SIG-M5 treated with dmso at 0.1 percent for 504 hours (cell line): ENCODE measurements around the gene SYCE1.
A peak's percentile ranks its signal among the peaks of the same experiment; 100 is the strongest.
"Not testable (repeated sequence)": the region's sequence is repeated elsewhere in the genome, so short reads cannot be mapped to it uniquely, and the experiment has no call there.

Source experiments
- DNase-seq: peaks from one replicate; lab custom pipeline; 2025; ENCODE audit not compliant: unreplicated experiment; lab: John Stamatoyannopoulos, UW

Gene SYCE1, protein sequence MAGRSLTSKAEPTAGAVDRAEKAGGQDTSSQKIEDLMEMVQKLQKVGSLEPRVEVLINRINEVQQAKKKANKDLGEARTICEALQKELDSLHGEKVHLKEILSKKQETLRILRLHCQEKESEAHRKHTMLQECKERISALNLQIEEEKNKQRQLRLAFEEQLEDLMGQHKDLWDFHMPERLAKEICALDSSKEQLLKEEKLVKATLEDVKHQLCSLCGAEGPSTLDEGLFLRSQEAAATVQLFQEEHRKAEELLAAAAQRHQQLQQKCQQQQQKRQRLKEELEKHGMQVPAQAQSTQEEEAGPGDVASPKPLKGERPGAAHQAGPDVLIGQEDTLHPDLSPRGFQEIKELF

DNA sequence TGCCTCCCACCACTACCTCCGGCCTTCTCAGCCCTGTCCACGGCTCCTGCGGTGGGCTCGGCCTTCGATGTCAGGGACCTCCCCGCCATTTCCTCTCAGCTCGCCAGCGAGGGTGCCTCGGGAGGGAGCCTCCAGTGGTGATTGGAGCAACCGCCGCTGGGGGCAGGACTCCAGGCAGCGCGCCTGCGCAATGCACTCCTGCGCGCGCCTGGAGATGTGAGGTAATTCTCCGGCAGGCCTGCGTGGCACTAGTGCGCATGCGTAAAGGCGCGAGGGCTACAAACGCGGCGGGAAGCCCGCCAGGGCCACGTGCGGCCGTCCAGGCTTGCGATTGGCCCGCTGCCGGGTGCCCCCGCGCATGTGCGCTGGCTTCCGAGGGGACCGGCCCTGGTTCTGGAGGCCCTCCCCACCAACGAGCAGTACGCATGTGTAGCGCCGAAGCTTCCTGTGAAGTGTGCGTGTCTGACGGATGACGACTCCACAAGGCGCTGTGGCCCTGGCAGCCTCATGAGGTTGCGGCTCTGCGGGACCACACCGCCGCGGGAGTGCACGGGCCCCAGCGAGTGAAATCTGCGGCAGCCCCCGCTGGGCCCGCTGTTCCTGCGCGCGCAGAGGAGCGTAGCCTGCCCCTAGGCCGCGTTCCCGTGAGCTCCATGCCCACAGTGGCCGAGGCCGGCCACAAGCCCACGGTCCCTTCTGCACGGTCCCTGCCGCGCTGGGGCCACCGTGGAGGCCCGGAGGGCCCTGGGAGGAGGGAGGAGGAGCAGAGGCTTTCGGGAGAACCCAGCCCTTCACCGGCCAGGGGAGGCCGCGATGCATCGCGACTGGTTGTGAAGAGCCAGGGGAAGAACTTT is at the start of gene SYCE1:
Gene SYCE1, minus strand, starts transcription at position 143 of the 854 bp plus-strand sequence. Its CDS starts 54 bp downstream, at position 89.
- DNase-seq = no peak

DNA sequence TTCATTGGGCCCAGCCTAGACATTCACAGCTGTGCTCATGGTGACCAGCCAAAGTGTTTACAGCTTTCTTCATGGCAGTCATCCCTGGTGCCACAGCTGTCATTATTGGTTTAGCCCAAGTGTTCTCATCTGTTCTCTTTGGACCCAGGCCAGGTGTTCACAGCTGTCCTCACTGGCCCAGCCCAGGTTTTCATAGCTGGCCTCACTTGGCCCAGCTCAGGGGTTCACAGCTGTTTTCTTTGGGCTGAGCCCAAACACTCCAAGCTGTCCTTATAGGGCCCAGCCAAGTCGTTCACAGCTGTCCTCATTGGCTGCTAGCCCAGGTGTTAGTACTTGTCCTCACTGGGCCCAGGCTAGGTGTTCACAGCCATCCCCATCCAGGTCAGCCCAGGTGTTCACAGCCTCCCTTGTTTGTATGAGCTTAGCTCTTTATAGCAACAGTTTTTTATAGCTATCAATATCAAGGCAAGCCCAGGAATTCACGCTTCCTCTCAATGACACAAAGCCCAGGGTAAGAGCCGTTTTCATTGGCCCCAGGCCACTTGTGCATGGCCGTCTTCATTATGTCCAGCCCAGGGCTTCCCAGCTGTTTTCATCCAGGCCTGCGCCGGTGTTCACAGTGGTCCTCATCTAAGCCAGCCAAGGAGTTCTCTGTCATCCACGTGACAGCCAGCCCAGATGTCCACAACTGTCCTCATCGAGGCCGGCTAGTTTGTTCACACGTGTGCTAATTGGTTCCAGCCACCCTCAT is 49.6 kb upstream of the SYCE1 start:
- DNase-seq = no peak

DNA sequence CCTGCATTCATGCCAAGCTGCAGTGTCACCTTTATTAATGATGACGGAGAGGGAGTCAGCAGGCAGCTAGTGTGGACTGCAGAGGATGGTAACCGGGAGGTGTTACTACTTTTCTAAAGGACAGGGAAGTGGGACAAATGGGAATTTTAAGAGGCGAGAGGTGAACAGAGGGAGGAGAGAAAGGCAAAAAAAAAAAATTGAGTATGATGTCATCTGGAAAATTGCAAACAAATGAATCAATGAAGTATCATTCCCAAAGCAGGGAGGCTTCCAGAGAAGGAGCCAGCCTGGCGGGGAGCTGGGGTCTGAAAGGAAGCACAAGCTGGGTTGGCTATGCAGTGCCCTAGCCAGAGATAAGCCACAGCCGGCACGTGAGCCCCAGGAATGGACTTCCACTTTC is 48.3 kb upstream of the SYCE1 start:
- no peak for DNase-seq

DNA sequence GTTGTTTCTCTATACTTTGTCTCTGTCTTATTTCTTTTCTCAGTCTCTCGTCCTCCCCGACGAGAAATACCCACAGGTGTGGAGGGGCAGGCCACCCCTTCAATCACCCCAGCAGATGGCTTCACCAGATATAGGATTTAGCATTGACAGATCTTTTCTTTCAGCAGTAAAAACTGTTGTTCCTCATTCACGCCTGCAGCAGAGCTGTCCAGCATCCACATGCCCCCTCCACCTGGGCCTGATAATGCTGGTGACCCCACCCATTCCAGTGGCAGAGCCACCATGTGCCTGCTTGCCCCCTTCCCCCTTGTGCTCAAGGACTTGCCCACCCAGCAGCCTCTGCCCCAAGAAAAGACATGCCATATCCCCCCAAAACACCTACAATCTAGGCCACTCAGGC is 45.7 kb upstream of the SYCE1 start:
- DNase-seq = no peak

DNA sequence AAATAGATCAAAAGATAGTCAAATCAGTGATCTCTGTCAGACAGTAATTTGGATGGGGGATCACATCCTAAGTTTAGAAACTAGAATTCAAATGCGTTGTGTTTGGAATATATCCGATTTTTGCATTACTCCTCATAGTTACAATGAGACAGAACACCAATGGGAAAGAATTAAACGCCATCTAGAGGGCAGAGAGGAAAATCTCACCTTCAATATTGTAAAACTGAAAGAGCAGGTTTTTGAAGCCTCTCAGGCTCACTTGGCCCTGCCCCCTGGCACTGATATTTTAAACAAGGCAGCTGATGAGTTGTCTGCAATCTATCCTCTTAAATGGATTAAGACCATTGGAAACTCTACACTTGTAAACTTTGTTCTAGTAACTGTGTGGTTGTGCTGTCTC is 43.5 kb upstream of the SYCE1 start:
- DNase-seq = peak; percentile 45

DNA sequence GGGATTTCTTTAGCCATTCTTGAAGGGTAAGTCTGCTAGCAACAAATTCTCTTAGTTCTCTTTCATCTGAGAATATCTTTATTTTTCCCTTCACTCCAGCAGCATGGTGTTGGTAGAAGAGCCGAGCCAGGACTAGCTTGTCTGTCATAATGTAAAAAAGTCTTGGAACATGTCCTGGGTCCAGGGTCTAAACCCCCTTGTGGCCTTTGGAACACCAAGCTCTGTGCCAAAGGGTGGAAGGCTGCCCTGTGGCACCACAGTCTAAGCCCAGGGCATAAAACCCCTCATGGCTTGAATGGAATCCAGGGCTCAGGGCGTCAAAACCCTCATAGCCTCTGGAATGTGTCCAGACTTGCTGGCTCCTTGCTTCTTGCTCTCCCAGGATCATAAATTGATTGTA is 38.1 kb upstream of the SYCE1 start:
- not testable (repeated sequence) for DNase-seq

DNA sequence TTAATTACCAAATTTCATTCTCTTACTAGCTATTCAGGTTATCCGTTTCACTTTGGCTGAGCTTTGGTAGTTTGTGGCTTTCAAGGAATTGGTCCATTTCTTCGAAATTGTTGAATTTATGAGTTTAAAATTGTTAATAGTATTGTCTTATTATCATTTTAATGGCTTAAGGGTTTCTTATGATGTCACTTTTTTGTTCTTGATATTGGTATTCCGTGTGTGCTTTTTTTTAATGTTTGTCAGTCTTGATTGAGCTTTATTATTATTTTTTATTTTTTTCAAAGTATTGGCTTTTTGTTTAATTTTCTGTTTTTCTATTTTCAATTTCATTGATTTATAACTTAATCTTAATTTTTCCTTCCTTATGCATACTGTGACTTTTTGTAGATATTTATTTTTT is 35.3 kb upstream of the SYCE1 start:
- no peak for DNase-seq

DNA sequence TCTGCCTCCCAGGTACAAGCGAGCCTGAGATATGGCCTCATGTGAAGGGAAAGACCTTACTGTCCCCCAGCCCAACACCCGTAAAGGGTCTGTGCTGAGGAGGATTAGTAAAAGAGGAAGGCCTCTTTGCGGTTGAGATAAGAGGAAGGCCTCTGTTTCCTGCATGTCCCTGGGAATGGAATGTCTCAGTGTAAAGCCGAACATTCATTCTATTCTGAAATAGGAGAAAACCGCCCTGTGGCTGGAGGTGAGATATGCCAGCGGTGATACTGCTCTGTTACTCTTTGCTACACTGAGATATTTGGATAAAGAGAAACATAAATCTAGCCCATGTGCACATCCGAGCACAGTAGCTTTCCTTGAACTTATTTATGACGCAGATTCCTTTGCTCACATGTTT is 34.5 kb upstream of the SYCE1 start:
- not testable (repeated sequence) for DNase-seq

DNA sequence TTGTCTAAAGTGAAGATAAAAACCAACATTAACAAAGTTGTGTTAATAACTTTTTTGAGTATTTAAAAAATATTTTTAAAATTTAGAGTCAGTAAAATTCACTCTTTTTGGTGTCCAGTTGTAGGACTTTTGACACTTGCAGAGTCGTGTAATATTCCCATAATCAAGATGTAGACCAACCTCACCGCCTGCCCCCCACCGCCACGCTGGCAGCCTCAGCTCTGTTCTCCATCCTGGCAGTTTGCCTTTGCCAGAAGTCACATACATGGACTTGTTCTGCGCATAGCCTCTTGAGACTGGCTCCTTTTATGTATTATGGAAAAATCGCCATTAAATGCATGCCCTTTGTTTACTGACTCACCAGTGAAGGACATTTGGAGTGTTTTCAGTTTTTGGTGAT is 27.3 kb upstream of the SYCE1 start:
- no peak for DNase-seq

DNA sequence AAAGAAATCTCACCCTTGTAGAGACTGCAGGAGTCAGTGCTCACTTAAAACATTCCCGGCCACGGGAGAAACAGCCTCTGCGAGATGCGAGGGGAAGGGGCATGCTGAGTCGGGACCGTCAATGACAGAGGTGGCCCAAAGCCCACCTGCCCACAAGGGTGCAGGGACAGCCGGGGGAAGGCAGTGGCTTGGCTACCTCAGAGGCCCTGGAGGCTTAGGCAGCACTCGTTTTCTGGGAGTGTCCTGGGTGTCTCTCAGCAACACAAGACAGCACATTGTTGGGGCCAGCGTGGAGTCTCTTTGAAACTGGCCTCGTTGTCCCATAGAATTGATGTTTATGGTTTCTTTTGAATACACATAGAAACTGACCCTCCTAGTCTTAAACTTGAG is 25.6 kb upstream of the SYCE1 start:
- no peak for DNase-seq

DNA sequence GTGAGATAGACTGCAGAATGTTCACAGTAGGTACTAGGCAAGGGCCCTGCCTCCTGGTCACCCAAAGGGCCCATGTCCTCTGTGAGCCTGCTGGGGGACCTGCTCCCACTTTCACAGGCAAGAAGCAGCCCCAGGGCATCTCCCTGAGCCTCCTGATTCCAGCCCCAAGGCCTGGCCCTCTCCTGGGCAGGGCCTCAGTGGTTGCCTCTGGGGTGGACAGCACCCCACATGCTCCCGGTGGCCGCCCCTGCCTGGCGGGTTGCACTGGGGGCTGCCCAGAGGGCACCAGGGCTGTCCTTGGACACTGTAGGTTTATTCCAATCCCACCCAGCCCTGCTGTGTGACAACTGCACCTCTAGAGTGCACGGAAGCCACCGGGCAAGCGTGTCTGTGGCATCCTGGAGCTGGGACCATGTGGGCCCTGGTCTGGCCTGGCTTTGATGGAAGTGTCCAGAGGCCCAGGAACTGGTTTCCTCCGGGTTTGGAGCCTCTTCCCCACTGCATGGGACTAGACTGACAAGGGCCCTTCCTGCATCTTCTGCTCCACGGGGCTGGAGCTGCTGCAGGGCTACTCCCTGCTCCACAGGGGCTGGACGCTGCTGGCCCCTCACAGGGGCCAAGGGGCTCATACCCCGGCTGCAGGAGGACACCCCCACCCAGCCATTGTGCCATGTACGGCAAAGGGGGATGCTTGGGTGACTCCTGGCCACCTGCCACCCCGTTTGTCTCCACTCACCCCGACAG is 25.0 kb upstream of the SYCE1 start:
- DNase-seq = no peak

DNA sequence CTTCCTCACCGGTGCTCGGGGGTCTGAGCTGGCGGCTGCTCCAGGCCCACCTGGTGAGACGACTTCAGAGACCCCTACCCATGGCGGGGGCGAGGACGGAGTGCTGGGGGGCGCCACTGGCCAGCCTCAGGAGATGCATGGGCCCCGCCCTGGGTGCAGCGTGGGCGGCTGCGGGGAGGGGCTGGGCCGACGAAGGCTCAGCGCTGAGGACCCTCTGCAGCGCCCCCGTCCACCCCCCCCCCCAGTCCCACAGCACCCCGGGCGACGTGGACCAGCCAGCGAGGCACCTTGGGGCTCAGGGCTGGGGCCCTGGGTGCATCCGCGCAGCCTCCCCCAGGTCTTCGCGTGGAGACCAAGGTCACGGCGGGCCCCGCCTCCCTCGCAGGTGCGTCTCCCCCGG is 11.7 kb upstream of the SYCE1 start:
- DNase-seq = not testable (repeated sequence)

DNA sequence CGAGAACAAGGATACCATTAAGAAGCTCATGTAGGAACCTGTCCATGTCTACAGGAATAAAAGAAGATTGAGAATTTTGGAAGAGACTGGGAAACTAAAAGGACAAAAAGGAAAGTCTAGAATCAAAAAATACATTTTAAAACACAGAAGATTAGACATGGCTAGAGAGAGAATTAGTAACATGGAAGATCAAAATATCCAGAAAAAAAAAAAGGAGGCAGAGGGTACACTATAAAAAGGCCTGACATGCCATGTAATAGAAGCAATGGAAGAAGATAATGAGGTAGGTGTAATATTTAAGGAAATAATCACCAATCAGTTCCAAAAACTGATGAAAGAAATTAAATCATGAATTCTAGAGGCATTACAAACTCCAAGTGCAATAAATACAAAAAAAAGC is 8.1 kb upstream of the SYCE1 start:
- DNase-seq = not testable (repeated sequence)

DNA sequence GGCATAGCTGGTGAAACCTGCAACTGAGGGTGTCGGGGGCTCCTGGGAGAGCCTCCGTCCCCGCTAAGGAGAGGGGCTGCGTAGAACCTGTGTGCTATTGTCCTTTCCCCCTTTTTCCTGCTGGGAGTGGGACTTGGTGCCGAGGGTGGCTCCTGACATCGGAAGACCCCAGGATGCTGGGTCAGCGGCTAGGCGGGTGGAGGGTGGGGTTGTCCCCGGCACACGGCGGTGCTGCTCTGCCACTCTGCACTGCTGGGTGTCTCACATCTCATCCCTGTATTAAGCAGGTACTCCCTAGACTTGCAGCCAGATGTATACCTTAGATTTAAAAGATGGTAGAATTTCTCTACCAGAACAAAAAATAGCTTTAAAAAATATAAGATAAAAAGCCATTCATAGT is 6.7 kb upstream of the SYCE1 start:
- not testable (repeated sequence) for DNase-seq

DNA sequence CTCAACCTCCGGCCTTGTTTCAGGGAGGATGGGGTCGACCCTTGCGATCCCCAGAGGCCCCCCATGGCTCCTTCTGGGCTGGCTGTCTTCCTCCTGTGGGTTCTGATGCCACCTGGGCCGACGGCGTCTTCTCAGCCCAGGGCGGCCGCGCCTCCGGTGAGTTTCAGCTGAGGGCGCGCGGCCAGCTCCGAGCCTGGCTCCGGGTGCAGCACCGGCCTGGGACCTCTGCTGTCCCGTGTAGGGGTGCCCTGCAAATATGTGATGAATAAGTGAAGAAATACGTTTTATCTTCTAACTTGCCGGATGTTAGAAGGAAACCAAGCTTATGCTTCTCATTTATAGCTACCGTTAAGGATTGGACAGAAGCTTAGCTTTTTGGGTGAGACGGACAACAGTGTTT is 4.4 kb upstream of the SYCE1 start:
- DNase-seq = not testable (repeated sequence)

DNA sequence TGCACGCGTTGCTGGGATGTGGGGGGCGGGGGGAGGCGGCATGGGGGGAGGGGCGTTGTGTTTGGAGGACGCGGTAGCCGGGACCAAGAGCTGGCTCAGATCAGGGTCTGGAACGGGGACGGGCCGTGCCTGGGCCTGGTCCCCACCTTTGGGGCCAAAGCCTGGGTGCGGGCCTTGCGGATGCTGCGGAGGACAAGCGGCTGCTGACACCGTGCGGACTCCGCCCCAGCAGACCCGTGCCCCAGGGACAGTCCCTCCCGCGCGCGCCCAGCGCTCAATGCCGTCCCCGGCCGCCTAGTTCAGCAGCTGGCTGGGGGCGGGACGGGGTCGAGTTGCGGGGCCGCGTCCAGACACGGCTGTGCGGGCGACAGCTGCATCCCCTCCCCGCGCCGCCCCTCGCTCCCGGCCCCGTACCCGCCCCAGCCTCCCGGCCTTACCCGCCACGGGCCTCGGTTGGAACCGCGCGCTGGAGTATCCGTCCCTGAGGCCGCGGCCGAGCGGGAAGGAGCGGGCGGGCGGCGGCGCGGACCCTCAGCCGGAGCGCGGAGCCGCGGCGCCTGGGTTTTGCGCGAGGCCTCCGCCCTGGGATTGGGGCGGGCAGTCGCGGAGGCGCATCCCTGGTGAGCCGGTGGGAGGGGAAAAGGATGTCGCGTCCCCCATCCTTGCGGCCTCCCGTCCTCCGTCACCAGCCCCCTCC is 3.6 kb upstream of the SYCE1 start:
- DNase-seq = not testable (repeated sequence)

DNA sequence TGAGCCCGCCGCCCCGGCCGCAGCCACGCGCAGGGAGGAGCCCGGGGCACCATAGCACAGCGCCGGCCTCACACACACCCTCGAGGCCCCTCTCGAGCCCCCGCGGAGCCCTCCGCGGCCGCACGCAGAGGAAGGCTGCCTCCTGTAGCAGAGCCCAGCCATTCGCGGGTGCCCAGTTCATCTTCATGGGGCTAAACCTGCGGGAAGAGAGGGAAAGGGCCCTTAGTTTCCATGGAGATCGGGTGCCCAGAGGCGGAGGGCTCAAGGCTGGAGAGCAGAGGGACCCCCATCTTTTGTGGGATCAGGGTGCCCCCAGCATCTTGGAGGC is 2.9 kb upstream of the SYCE1 start:
- DNase-seq = no peak

DNA sequence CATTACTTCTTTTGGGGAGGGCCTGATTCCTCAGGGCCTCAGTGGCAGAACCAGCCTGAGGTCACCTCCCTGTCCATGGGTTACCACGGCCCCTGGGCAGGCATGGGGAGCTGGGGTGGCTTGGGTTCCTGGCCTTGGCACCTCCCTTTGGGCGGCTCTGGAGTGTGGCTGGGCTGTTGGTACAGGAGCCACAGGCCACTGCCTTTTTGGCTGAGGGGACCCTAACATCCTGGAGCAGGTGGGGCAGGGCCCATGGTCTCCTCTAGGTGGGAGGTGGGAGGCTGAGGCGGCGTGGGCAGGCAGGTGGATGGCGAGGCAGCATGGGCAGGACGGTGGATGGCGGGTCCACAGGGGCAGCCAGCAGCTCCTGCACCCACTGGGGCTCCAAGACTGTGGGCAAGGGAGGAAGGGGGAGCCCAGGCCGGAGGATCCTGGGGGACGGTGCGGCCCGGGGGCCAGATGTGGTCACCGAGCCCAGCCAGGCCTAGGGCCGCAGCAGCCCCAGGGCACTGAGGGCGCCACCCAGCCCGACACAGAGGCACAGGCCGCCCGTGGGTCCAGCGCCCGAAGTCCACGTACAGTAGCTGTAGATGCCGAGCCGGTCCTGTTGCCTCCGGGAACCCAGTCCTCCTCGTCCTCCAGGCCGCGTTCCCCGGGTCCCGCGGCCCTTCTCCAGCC is 2.4 kb upstream of the SYCE1 start:
- DNase-seq = no peak

DNA sequence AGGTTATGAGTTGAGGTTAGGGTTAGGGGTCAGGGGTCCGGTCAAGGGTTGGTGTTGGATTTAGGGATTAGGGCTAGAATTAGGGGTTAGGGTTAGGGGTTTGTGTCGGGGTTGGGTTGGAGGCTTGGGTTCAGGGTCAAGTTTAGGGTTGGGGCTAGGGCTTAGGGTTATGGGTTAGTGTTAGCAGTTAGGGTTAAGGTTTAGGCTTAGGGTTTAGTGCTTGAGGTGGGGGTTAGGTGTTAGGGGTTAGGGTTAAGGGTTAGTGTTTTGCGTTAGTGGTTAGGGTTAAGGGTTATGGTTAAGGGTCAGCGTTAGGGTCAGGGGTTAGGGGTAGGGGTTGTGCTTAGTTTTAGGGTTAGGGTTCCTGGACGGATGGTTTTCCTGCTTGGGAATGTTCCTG is 1.7 kb upstream of the SYCE1 start:
- no peak for DNase-seq

DNA sequence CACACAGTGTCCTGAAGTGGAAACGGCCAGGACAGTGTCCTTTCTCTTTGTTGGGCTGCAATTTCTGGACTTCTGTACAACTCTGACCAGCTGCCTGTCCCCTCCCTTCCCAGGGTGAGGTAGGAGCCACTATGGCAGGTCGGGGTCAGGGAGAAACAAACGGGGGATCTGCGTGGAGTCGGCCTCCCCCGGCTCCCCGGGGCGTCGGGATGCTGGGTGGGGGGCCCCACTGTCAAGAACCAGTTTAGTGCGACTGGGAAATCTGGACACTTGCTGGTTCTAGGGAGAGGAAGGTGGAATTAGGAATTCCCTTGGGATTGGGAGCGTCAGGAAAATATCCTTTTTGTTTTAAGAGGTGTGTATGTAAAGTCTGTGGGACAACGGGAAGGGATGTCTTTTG is 567 bp downstream of the SYCE1 start:
- no peak for DNase-seq
